Measurements from ENCODE around the gene DNAJC5. TPM values are rescaled to one million over a fixed set of nuclear protein-coding genes. Genes with fewer than 3 reads are reported as not detected.

DNAJC5 gene
- total and polyA plus RNA-seq, 2 experiments from 2014 or later = 7.1 to 33.5 TPM

GRCh38 chr20:63950701-63951397 is 55.9 kb downstream of the DNAJC5 start:
- H3K9me3 Mint-ChIP-seq = peaks cover 8% of the 10 kb centered on the region; the same call in 1 of the 3 replicates
- DNase-seq (ENCODE audit: low spot score) = no peak
- Histone ChIP-seq H4K20me1 (replicated peaks; ENCODE audit: insufficient read depth) (peaks cover 28% of the 10 kb centered on the region), H3F3A (replicated peaks; ENCODE audit: low read depth) (peaks cover 12% of the 10 kb centered on the region), H3K27ac (ENCODE audit: low read depth) (no peak overlapping the region), H3K4me3 (no peak overlapping the region), H3K27me3 (ENCODE audit: insufficient read depth) (no peaks in the 10 kb centered on the region), H3K79me2 (replicated peaks; ENCODE audit: insufficient read depth) (peaks cover 88% of the 10 kb centered on the region), H3K4me1 (ENCODE audit: insufficient read depth) (peaks cover 13% of the 10 kb centered on the region; the same call in 1 of the 2 replicates), H3K9me2 (ENCODE audit: insufficient read depth) (no peaks in the 10 kb centered on the region), H3K4me2 (no peak overlapping the region), H2AFZ (no peak overlapping the region), H3K36me3 (ENCODE audit: insufficient read depth) (no peaks in the 10 kb centered on the region)
- no peak overlapping the region for H3K4me3 Mint-ChIP-seq
- peaks cover 32% of the 10 kb centered on the region for H3K4me1 Mint-ChIP-seq
- no peak overlapping the region for H3K27ac Mint-ChIP-seq
- no peak for ATAC-seq
- H3K27me3 Mint-ChIP-seq (ENCODE audit: insufficient read depth, low read depth, poor library complexity) = peaks cover 28% of the 10 kb centered on the region
- H3K36me3 Mint-ChIP-seq (ENCODE audit: low read depth) = peaks cover 9% of the 10 kb centered on the region; the same call in 2 of the 3 replicates
- TF ChIP-seq REST (IDR thresholded peaks at IDR 0.05; ENCODE audit: unreplicated experiment) (no peak), POLR2AphosphoS5 (IDR thresholded peaks at IDR 0.05; ENCODE audit: low read depth) (no peak), EZH2phosphoT487 (IDR thresholded peaks at IDR 0.05; ENCODE audit: unreplicated experiment) (no peak), CTCF (conservative IDR thresholded peaks at IDR 0.05; ENCODE audit: low read depth in 2 of 2) (no peak), JUNB (IDR thresholded peaks at IDR 0.05; ENCODE audit: unreplicated experiment) (no peak)
- TF ChIP-seq, protein P1, sequence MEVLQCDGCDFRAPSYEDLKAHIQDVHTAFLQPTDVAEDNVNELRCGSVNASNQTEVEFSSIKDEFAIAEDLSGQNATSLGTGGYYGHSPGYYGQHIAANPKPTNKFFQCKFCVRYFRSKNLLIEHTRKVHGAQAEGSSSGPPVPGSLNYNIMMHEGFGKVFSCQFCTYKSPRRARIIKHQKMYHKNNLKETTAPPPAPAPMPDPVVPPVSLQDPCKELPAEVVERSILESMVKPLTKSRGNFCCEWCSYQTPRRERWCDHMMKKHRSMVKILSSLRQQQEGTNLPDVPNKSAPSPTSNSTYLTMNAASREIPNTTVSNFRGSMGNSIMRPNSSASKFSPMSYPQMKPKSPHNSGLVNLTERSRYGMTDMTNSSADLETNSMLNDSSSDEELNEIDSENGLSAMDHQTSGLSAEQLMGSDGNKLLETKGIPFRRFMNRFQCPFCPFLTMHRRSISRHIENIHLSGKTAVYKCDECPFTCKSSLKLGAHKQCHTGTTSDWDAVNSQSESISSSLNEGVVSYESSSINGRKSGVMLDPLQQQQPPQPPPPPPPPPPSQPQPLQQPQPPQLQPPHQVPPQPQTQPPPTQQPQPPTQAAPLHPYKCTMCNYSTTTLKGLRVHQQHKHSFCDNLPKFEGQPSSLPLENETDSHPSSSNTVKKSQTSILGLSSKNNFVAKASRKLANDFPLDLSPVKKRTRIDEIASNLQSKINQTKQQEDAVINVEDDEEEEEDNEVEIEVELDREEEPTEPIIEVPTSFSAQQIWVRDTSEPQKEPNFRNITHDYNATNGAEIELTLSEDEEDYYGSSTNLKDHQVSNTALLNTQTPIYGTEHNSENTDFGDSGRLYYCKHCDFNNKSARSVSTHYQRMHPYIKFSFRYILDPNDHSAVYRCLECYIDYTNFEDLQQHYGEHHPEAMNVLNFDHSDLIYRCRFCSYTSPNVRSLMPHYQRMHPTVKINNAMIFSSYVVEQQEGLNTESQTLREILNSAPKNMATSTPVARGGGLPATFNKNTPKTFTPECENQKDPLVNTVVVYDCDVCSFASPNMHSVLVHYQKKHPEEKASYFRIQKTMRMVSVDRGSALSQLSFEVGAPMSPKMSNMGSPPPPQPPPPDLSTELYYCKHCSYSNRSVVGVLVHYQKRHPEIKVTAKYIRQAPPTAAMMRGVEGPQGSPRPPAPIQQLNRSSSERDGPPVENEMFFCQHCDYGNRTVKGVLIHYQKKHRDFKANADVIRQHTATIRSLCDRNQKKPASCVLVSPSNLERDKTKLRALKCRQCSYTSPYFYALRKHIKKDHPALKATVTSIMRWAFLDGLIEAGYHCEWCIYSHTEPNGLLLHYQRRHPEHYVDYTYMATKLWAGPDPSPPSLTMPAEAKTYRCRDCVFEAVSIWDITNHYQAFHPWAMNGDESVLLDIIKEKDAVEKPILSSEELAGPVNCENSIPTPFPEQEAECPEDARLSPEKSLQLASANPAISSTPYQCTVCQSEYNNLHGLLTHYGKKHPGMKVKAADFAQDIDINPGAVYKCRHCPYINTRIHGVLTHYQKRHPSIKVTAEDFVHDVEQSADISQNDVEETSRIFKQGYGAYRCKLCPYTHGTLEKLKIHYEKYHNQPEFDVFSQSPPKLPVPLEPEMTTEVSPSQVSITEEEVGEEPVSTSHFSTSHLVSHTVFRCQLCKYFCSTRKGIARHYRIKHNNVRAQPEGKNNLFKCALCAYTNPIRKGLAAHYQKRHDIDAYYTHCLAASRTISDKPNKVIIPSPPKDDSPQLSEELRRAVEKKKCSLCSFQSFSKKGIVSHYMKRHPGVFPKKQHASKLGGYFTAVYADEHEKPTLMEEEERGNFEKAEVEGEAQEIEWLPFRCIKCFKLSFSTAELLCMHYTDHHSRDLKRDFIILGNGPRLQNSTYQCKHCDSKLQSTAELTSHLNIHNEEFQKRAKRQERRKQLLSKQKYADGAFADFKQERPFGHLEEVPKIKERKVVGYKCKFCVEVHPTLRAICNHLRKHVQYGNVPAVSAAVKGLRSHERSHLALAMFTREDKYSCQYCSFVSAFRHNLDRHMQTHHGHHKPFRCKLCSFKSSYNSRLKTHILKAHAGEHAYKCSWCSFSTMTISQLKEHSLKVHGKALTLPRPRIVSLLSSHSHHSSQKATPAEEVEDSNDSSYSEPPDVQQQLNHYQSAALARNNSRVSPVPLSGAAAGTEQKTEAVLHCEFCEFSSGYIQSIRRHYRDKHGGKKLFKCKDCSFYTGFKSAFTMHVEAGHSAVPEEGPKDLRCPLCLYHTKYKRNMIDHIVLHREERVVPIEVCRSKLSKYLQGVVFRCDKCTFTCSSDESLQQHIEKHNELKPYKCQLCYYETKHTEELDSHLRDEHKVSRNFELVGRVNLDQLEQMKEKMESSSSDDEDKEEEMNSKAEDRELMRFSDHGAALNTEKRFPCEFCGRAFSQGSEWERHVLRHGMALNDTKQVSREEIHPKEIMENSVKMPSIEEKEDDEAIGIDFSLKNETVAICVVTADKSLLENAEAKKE (CRISPR knock-in tag; IDR thresholded peaks at IDR 0.05) = no peak
